GM12878 (cell line): ENCODE results near the gene IARS2.

Source experiments
- HDAC6 ChIP-seq: fragments of 200-600 bp; sonication (generic); IDR thresholded peaks from one replicate; pipeline ENCODE4 v1.8.0; 2017; ENCODE audit warnings: antibody characterized with exemption; ENCODE audit not compliant: unreplicated experiment
- MXI1 ChIP-seq: fragments of 150-350 bp; IDR thresholded peaks from 2 replicates; pipeline ENCODE4 v1.6.1; 2011; ENCODE audit warnings: low read depth, mild to moderate bottlenecking, inconsistent platforms, low read length, improper control_type of control experiment
- NR2F1 ChIP-seq: fragments of 450-650 bp; conservative IDR thresholded peaks from 2 replicates; pipeline ENCODE4 v1.6.1; 2017; ENCODE audit warnings: mild to moderate bottlenecking
- SMC3 ChIP-seq: IDR thresholded peaks from 2 replicates; pipeline ENCODE4 v1.6.1; 2011; ENCODE audit warnings: low read length, improper control_type of control experiment, borderline replicate concordance
- SUZ12 ChIP-seq: fragments of 200-600 bp; sonication (generic); IDR thresholded peaks from one replicate; pipeline ENCODE4 v1.6.1; 2018; ENCODE audit warnings: antibody characterized with exemption, mild to moderate bottlenecking; ENCODE audit not compliant: unreplicated experiment
- YY1 ChIP-seq: IDR thresholded peaks from 2 replicates; pipeline ENCODE4 v1.6.1; 2011; ENCODE audit warnings: low read depth, mild to moderate bottlenecking, low read length

DNA sequence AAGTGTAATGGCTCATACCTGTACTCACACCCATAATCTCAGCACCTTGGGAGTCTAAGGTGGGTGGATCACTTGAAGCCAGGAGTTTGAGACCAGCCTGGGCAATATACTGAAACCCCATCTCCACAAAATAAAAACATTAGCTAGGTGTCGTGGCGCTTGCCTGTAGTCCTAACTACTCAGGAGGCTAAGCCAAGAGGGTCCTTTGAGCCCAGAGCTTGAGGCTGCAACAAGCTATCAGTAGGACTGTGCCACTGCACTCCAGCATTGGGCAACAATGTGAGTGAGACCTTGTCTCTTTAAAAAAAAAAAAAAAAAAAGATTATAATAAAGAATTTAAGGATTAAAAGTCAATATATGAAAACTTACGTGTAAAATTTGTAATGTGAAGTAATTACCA lies 16.0 kb upstream of the IARS2 start:
- TF ChIP-seq MXI1, result no peak
- no peak for TF ChIP-seq SMC3
- TF ChIP-seq HDAC6, result no peak
- TF ChIP-seq YY1, result no peak
- TF ChIP-seq SUZ12, result no peak
- TF ChIP-seq NR2F1, result no peak
